Panc1 (cell line): Measurements from ENCODE around the gene PAFAH1B1. TPM values are rescaled to one million over a fixed set of nuclear protein-coding genes. Genes with fewer than 3 reads are reported as not detected.
"Not testable (repeated sequence)": the region's sequence is repeated elsewhere in the genome, so short reads cannot be mapped to it uniquely, and the experiment has no call there.

Source experiments
- ATAC-seq: fragments of 200-7000 bp; cut with Tn5 transposase; 2 replicates; pipeline ENCODE4 v1.9.1; 2020; ENCODE audit warnings: mild to moderate bottlenecking, moderate library complexity
- BruUV-seq: library from RNA; stranded (reverse); fragments of 400-500 nt; replicated peaks from 2 replicates; lab custom pipeline; 2021; lab: Mats Ljungman, UMichigan
- CTCF ChIA-PET: fragments of 300-600 bp; sonication (Branson Sonifier 250); formaldehyde crosslinking; loops from one replicate; lab custom pipeline; 2022; ENCODE audit warnings: antibody characterized with exemption; lab: Charles Lee
- POLR2A ChIA-PET: fragments of 300-600 bp; sonication (Branson Sonifier 250); formaldehyde crosslinking; loops from one replicate; lab custom pipeline; 2022; ENCODE audit warnings: antibody characterized with exemption; lab: Charles Lee
- DNase-seq: peaks from one replicate; pipeline ENCODE4 v3.0.0-alpha.2; 2010; ENCODE audit warnings: low read depth, low spot score
- H3K27ac ChIP-seq: 2 replicates; pipeline ENCODE4 v1.5.1; 2011; ENCODE audit warnings: mild to moderate bottlenecking, low read length, inconsistent platforms
- H3K27me3 ChIP-seq: fragments of 200-500 bp; sonication (Bioruptor generic); 2 replicates; pipeline ENCODE4 v1.6.0; 2014; ENCODE audit warnings: low read length, inconsistent platforms; ENCODE audit not compliant: control insufficient read depth, insufficient read depth
- H3K36me3 ChIP-seq: fragments of 200-500 bp; sonication (Bioruptor generic); 2 replicates; pipeline ENCODE4 v1.5.1; 2014; ENCODE audit warnings: inconsistent platforms, mild to moderate bottlenecking, low read length, moderate library complexity; ENCODE audit not compliant: control insufficient read depth, insufficient read depth
- H3K4me1 ChIP-seq: 2 replicates; pipeline ENCODE4 v1.5.1; 2011; ENCODE audit warnings: inconsistent platforms, mild to moderate bottlenecking, low read length, moderate library complexity; ENCODE audit not compliant: control insufficient read depth, insufficient read depth
- H3K4me3 ChIP-seq, 2 experiments: 2 replicates each; pipeline ENCODE4 v1.5.1; 2011 to 2012; ENCODE audit warnings: low read depth in 2 of 2, low read length in 2 of 2, mild to moderate bottlenecking in 2 of 2, inconsistent platforms in 1 of 2, moderate library complexity in 1 of 2
- H3K9me3 ChIP-seq: fragments of 200-500 bp; sonication (Bioruptor generic); 2 replicates; pipeline ENCODE4 v1.5.1; 2014; ENCODE audit warnings: low read depth, mild to moderate bottlenecking, inconsistent platforms, low read length, moderate library complexity; ENCODE audit not compliant: control insufficient read depth, insufficient read depth
- POLR2AphosphoS5 ChIP-seq: IDR thresholded peaks from 2 replicates; pipeline ENCODE4 v1.6.1; 2012; ENCODE audit warnings: mild to moderate bottlenecking, low read depth, low read length, moderate library complexity
- SIN3A ChIP-seq: IDR thresholded peaks from 2 replicates; pipeline ENCODE4 v1.6.1; 2012; ENCODE audit warnings: low read depth, mild to moderate bottlenecking, low read length, moderate library complexity, borderline replicate concordance; ENCODE audit not compliant: insufficient read depth
- TCF7L2 ChIP-seq: IDR thresholded peaks from 2 replicates; pipeline ENCODE4 v1.6.1; 2011; ENCODE audit warnings: mild to moderate bottlenecking, low read depth, low read length, inconsistent platforms
- in situ Hi-C: cut with HindIII; loops from 2 replicates; pipeline ENCODE4 v1.10.0; 2016; ENCODE audit warnings: low sequenced_read_pairs, low pct_unique_long_range_greater_than_20kb
- intact Hi-C: fragments of 100-400 bp; cut with micrococcal nuclease; formaldehyde crosslinking; loops from one replicate; pipeline ENCODE4 v1.10.0; 2022; ENCODE audit not compliant: unreplicated experiment
- total RNA-seq: library from RNA; stranded (reverse); gene quantifications from one replicate; pipeline ENCODE4 v1.2.1, GENCODE V29; 2021; ENCODE audit not compliant: unreplicated experiment
- TF ChIP-seq, protein P1 (sequence below): fragments of 450-650 bp; IDR thresholded peaks from 2 replicates; pipeline ENCODE4 v1.5.1; 2017; ENCODE audit warnings: mild to moderate bottlenecking
- TF ChIP-seq, protein P2 (sequence below), 2 experiments: IDR thresholded peaks; 2 replicates each; pipeline ENCODE4 v1.6.1; 2011 to 2012; ENCODE audit warnings: low read depth in 2 of 2, control low read depth in 1 of 2, low read length in 1 of 2, mild to moderate bottlenecking in 1 of 2, moderate library complexity in 1 of 2; ENCODE audit not compliant: insufficient read depth in 1 of 2

The PAFAH1B1 gene
- total RNA-seq, 1 experiment from 2014 or later = 120 TPM

DNA sequence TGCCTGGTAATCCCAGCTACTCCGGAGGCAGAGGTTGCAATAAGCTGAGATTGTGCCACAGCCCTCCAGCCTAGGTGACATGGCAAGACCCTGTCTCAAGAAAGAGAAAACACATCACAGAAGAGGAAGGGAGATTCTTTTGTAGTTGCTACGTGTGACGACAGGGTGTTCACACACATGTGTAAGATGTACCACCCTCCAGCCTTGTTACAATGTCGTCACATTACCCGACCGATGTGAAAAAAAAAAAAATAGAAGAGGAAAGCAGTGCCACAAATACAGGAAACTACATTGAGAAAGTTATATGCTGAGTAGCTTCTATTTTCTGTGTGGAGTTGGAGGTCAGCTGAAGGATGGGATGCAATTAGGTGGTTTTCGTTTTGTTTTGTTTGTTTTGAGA, 62.1 kb downstream of the PAFAH1B1 start:
- H3K27me3 ChIP-seq = no peaks in the 10 kb centered on the region
- DNase-seq (no peak), ATAC-seq (no peak)
- ChIA-PET CTCF (no interaction called here), POLR2A (no interaction called here)
- in situ Hi-C loops = no loop called here
- BruUV-seq = no TSS peak
- H3K9me3 ChIP-seq = no peaks in the 10 kb centered on the region
- no peak for TF ChIP-seq TCF7L2
- no peak for TF ChIP-seq SIN3A
- TF ChIP-seq, protein P1, sequence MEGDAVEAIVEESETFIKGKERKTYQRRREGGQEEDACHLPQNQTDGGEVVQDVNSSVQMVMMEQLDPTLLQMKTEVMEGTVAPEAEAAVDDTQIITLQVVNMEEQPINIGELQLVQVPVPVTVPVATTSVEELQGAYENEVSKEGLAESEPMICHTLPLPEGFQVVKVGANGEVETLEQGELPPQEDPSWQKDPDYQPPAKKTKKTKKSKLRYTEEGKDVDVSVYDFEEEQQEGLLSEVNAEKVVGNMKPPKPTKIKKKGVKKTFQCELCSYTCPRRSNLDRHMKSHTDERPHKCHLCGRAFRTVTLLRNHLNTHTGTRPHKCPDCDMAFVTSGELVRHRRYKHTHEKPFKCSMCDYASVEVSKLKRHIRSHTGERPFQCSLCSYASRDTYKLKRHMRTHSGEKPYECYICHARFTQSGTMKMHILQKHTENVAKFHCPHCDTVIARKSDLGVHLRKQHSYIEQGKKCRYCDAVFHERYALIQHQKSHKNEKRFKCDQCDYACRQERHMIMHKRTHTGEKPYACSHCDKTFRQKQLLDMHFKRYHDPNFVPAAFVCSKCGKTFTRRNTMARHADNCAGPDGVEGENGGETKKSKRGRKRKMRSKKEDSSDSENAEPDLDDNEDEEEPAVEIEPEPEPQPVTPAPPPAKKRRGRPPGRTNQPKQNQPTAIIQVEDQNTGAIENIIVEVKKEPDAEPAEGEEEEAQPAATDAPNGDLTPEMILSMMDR = no peak
- TF ChIP-seq, protein P2, sequence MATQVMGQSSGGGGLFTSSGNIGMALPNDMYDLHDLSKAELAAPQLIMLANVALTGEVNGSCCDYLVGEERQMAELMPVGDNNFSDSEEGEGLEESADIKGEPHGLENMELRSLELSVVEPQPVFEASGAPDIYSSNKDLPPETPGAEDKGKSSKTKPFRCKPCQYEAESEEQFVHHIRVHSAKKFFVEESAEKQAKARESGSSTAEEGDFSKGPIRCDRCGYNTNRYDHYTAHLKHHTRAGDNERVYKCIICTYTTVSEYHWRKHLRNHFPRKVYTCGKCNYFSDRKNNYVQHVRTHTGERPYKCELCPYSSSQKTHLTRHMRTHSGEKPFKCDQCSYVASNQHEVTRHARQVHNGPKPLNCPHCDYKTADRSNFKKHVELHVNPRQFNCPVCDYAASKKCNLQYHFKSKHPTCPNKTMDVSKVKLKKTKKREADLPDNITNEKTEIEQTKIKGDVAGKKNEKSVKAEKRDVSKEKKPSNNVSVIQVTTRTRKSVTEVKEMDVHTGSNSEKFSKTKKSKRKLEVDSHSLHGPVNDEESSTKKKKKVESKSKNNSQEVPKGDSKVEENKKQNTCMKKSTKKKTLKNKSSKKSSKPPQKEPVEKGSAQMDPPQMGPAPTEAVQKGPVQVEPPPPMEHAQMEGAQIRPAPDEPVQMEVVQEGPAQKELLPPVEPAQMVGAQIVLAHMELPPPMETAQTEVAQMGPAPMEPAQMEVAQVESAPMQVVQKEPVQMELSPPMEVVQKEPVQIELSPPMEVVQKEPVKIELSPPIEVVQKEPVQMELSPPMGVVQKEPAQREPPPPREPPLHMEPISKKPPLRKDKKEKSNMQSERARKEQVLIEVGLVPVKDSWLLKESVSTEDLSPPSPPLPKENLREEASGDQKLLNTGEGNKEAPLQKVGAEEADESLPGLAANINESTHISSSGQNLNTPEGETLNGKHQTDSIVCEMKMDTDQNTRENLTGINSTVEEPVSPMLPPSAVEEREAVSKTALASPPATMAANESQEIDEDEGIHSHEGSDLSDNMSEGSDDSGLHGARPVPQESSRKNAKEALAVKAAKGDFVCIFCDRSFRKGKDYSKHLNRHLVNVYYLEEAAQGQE (IDR thresholded peaks at IDR 0.05; ENCODE audit: insufficient read depth in 1 of 2, low read depth in 2 of 2, low read length in 1 of 2) = no peak
- no peak for TF ChIP-seq POLR2AphosphoS5
- H3K27ac ChIP-seq = no peak overlapping the region
- peaks cover 6% of the 10 kb centered on the region; the same call in 1 of the 2 replicates for H3K4me1 ChIP-seq
- H3K36me3 ChIP-seq = no peaks in the 10 kb centered on the region
- intact Hi-C loops = no loop called here
- no peak overlapping the region for H3K4me3 ChIP-seq

DNA sequence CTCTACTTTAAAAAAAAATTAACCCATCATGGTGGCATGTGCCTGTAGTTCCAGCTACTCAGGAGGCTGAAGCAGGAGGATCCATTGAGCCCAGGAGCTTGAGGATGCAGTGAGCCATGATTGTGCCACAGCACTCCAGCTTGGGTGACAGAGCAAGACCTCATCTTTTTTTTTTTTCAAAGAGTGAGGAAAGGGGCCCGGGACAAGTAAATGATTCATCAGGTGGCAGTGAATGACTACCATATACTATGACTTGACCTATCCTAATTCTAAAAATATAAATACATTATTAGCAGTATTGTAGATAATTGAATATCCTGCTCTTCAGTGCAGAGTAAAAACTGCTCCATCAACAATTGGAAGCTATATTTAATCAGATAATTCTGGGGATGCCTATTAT, 62.8 kb downstream of the PAFAH1B1 start:
- Histone ChIP-seq H3K27ac (no peak overlapping the region), H3K4me1 (0 out of 2 replicates have a peak, but pooled peaks cover 4% of the 10 kb centered on the region), H3K9me3 (no peaks in the 10 kb centered on the region), H3K4me3 (no peak overlapping the region), H3K36me3 (no peaks in the 10 kb centered on the region), H3K27me3 (no peaks in the 10 kb centered on the region)
- DNase-seq (no peak), ATAC-seq (no peak)
- ChIA-PET CTCF (no interaction called here), POLR2A (no interaction called here)
- no peak for TF ChIP-seq TCF7L2
- no peak for TF ChIP-seq SIN3A
- TF ChIP-seq POLR2AphosphoS5 = no peak
- TF ChIP-seq, protein P1 = no peak
- TF ChIP-seq, protein P2 (IDR thresholded peaks at IDR 0.05; ENCODE audit: insufficient read depth in 1 of 2, low read depth in 2 of 2, low read length in 1 of 2) = no peak
- in situ Hi-C loops = no loop called here
- intact Hi-C loops = no loop called here
- no TSS peak for BruUV-seq

DNA sequence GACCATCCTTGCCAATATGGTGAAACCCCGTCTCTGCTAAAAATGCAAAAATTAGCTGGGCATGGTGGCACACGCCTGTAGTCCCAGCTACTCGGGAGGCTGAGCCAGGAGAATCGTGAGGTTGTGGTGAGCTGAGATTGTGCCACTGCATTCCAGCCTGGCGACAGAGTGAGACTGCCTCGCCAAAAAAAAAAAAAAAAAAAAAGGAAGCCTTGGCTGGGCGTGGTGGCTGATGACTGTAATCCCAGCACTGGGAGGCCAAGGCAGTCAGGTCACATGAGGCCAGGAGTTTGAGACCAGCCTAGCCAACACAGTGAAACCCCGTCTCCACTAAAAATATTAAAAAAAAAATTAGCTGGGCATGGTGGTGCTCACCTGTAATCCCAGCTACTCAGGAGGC, 65.9 kb downstream of the PAFAH1B1 start:
- DNase-seq = not testable (repeated sequence)

DNA sequence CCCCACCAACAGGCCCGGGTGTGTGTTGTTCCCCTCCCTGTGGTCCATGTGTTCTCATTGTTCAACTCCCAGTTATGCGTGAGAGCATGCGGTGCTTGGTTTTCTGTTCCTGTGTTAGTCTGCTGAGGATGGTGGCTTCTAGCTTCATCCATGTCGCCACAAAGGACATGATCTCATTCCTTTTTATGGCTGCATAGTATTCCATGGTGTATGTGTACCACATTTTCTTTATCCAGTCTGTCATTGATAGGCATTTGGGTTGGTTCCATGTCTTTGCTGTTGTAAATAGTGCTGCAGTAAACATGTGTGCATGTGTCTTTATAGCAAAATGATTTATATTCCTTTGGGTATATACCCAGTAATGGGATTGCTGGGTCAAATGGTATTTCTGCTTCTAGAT, 67.0 kb downstream of the PAFAH1B1 start:
- H3K27ac ChIP-seq, H3K36me3 ChIP-seq, intact Hi-C loops, DNase-seq, H3K27me3 ChIP-seq, POLR2A ChIA-PET, H3K4me1 ChIP-seq, BruUV-seq, ATAC-seq, H3K9me3 ChIP-seq, in situ Hi-C loops, H3K4me3 ChIP-seq: not testable (repeated sequence)
- CTCF ChIA-PET = interaction anchor here (0.6 kb wide), 1 partner anchor 15 kb away, joined by 4 read pairs; no protein-coding TSS in a partner anchor

More for the DNA sequence above, 65.9 kb downstream of the PAFAH1B1 start:
- BruUV-seq, intact Hi-C loops, in situ Hi-C loops, H3K4me1 ChIP-seq, H3K27ac ChIP-seq, CTCF ChIA-PET, H3K4me3 ChIP-seq, POLR2A ChIA-PET, ATAC-seq, H3K9me3 ChIP-seq, H3K27me3 ChIP-seq, H3K36me3 ChIP-seq: not testable (repeated sequence)
